Smooth muscle cell (in vitro differentiated cells): Measurements from ENCODE around the gene CHST15. TPM values are rescaled to one million over a fixed set of nuclear protein-coding genes. Genes with fewer than 3 reads are reported as not detected.

Experiments used
- DNase-seq: peaks from one replicate; lab custom pipeline; 2025; ENCODE audit not compliant: unreplicated experiment; lab: John Stamatoyannopoulos, UW
- H2AFZ ChIP-seq: fragments of 200-600 bp; sonication (generic); 2 replicates; pipeline ENCODE4 v1.6.0; 2016; ENCODE audit warnings: antibody characterized with exemption, low read depth, mild to moderate bottlenecking
- H3F3A ChIP-seq: fragments of 200-600 bp; sonication (generic); 2 replicates; pipeline ENCODE4 v1.6.0; 2017; ENCODE audit warnings: antibody characterized with exemption, low read depth
- H3K27ac ChIP-seq: fragments of 200-600 bp; sonication (generic); 2 replicates; pipeline ENCODE4 v1.5.1; 2016; ENCODE audit warnings: low read depth, mild to moderate bottlenecking
- H3K27me3 ChIP-seq: fragments of 200-600 bp; sonication (generic); 2 replicates; pipeline ENCODE4 v1.6.1; 2016; ENCODE audit warnings: low read depth, mild to moderate bottlenecking
- H3K36me3 ChIP-seq: fragments of 200-600 bp; sonication (generic); 2 replicates; pipeline ENCODE4 v1.5.1; 2016; ENCODE audit warnings: low read depth
- H3K4me1 ChIP-seq: fragments of 200-600 bp; sonication (generic); 2 replicates; pipeline ENCODE4 v1.5.1; 2016; ENCODE audit warnings: low read depth
- H3K4me2 ChIP-seq: fragments of 200-600 bp; sonication (generic); 2 replicates; pipeline ENCODE4 v1.6.0; 2016; ENCODE audit warnings: mild to moderate bottlenecking
- H3K4me3 ChIP-seq: fragments of 200-600 bp; sonication (generic); 2 replicates; pipeline ENCODE4 v1.5.1; 2016; ENCODE audit warnings: mild to moderate bottlenecking
- H3K79me2 ChIP-seq: fragments of 200-600 bp; sonication (generic); 2 replicates; pipeline ENCODE4 v1.6.0; 2016; ENCODE audit warnings: low read depth, mild to moderate bottlenecking
- H3K9ac ChIP-seq: fragments of 200-600 bp; sonication (generic); 2 replicates; pipeline ENCODE4 v1.6.0; 2016; ENCODE audit warnings: low read depth
- H3K9me3 ChIP-seq: fragments of 200-600 bp; sonication (generic); replicated peaks from 2 replicates; pipeline ENCODE4 v1.5.1; 2016; ENCODE audit warnings: low read depth
- H4K20me1 ChIP-seq: fragments of 200-600 bp; sonication (generic); 2 replicates; pipeline ENCODE4 v1.6.0; 2016; ENCODE audit warnings: low read depth
- WGBS: methylation state at CpG from one replicate; pipeline ENCODE4 v1.1.7; 2016; ENCODE audit warnings: low lambda C conversion rate; 5-methylcytosine and 5-hydroxymethylcytosine counted together
- polyA plus RNA-seq: library from polyadenylated mRNA; unstranded; fragments of >200 nt; fragmentation: Nextera tagmentation; extraction: Ambion mirVana; gene quantifications from 2 replicates; pipeline ENCODE4 v1.2.1, GENCODE V29; 2016
- total RNA-seq: library from RNA; depleted of rRNA; stranded (reverse); fragments of >200 nt; gene quantifications from 2 replicates; pipeline ENCODE4 v1.2.3, GENCODE V29; 2014
- TF ChIP-seq, protein P1 (sequence below): fragments of 200-600 bp; sonication (generic); IDR thresholded peaks from 2 replicates; pipeline ENCODE4 v1.5.1; 2017; ENCODE audit warnings: borderline replicate concordance, mild to moderate bottlenecking, antibody characterized with exemption; ENCODE audit not compliant: insufficient read depth, poor library complexity, severe bottlenecking

CHST15 gene
- total and polyA plus RNA-seq, 2 experiments from 2014 or later = 14.1 to 20.4 TPM

DNA sequence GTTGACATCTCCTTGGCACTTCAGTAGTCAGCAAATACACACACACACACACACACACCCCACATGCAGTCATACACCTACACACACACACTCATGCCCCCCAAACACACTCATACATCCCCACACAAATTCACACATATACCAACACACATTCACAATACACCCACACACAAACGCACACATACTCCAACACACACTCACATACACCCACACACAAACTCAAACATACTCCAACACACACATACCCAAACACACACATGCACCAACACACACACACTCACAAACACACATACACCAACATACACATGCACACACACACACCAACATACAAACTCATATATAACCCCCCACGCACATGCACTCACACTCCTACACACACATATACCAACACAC lies 31.4 kb upstream of the CHST15 start:
- H3K4me3 ChIP-seq = no peak overlapping the region
- no peak overlapping the region for H2AFZ ChIP-seq
- H3K9me3 ChIP-seq = no peaks in the 10 kb centered on the region
- no peak overlapping the region for H3K27ac ChIP-seq
- 100% methylated on average over 2 of the region's 2 CpGs for WGBS
- no peaks in the 10 kb centered on the region for H3K27me3 ChIP-seq
- H3K79me2 ChIP-seq = no peaks in the 10 kb centered on the region
- TF ChIP-seq, protein P1, sequence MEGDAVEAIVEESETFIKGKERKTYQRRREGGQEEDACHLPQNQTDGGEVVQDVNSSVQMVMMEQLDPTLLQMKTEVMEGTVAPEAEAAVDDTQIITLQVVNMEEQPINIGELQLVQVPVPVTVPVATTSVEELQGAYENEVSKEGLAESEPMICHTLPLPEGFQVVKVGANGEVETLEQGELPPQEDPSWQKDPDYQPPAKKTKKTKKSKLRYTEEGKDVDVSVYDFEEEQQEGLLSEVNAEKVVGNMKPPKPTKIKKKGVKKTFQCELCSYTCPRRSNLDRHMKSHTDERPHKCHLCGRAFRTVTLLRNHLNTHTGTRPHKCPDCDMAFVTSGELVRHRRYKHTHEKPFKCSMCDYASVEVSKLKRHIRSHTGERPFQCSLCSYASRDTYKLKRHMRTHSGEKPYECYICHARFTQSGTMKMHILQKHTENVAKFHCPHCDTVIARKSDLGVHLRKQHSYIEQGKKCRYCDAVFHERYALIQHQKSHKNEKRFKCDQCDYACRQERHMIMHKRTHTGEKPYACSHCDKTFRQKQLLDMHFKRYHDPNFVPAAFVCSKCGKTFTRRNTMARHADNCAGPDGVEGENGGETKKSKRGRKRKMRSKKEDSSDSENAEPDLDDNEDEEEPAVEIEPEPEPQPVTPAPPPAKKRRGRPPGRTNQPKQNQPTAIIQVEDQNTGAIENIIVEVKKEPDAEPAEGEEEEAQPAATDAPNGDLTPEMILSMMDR = no peak
- no peaks in the 10 kb centered on the region for H3K36me3 ChIP-seq
- no peak overlapping the region for H3K4me2 ChIP-seq
- no peaks in the 10 kb centered on the region for H4K20me1 ChIP-seq
- H3F3A ChIP-seq = no peaks in the 10 kb centered on the region
- no peak for DNase-seq
- no peak overlapping the region for H3K9ac ChIP-seq
- no peaks in the 10 kb centered on the region for H3K4me1 ChIP-seq

DNA sequence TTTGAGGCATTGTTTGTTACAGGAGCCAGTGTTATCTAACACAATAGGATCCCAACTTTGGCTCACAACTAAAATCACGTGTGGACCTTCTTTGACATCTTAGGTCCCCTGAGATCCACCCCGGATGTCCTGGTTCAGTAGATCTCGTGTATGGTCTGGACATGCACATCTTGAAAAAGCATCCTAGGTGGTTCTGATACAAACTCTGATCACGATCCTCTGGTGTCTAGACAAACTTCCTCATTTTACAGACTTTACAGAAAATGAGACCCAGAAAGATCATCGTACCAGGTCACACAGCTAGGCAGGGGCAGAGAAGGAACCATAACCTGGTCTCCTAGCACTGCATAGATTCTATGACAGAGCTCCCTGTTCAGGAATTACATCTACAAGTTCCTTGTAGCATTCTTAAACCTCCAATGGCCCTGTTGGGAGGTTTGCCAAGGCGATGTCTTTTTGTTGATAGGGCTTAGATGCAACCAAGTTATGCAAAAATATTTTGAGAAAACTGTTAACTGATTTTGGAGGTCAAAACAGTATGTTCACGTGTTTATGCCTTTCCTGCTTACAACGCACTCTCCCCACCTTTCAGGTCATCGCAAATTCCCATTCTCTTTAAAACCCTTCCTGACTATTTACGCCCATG lies 30.8 kb upstream of the CHST15 start:
- WGBS = 85% methylated on average over 10 of the region's 10 CpGs
- no peak overlapping the region for H3K4me3 ChIP-seq

DNA sequence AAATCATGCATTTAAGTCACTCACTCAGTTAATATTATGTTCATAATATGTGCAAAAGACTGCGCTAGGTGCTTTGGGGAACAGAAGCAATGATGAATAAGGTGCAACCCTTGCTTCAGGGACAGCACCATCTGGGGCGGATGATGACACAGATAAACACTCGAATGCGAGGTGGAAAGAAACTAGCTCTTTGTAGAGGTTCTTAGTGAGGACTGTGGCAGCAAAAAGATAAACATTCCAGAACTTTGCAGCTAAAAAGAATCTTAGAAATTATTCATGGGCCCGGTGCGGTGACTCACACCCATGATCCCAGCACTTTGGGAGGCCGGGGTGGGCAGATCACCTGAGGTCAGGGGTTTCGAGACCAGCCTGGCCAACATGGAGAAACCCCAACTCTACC lies 29.8 kb upstream of the CHST15 start:
- H3F3A ChIP-seq = no peaks in the 10 kb centered on the region
- H3K79me2 ChIP-seq = no peaks in the 10 kb centered on the region
- no peak overlapping the region for H3K4me3 ChIP-seq
- H3K9ac ChIP-seq = no peak overlapping the region
- WGBS = 60% methylated on average over 8 of the region's 8 CpGs
- no peak for DNase-seq
- H3K27me3 ChIP-seq = no peaks in the 10 kb centered on the region
- H3K27ac ChIP-seq = no peak overlapping the region
- no peaks in the 10 kb centered on the region for H4K20me1 ChIP-seq
- TF ChIP-seq, protein P1 = no peak
- no peaks in the 10 kb centered on the region for H3K9me3 ChIP-seq
- H3K4me2 ChIP-seq = no peak overlapping the region
- H3K36me3 ChIP-seq = no peaks in the 10 kb centered on the region
- H3K4me1 ChIP-seq = no peaks in the 10 kb centered on the region
- no peak overlapping the region for H2AFZ ChIP-seq

More for the DNA sequence above, 30.8 kb upstream of the CHST15 start:
- no peaks in the 10 kb centered on the region for H3K79me2 ChIP-seq
- H3F3A ChIP-seq = no peaks in the 10 kb centered on the region
- H3K9me3 ChIP-seq = no peaks in the 10 kb centered on the region
- H3K36me3 ChIP-seq = no peaks in the 10 kb centered on the region
- H3K4me2 ChIP-seq = no peak overlapping the region
- no peaks in the 10 kb centered on the region for H3K27me3 ChIP-seq
- TF ChIP-seq, protein P1 = no peak
- H2AFZ ChIP-seq = no peak overlapping the region
- H3K27ac ChIP-seq = no peak overlapping the region
- no peaks in the 10 kb centered on the region for H3K4me1 ChIP-seq
- DNase-seq = no peak
- H3K9ac ChIP-seq = no peak overlapping the region
- H4K20me1 ChIP-seq = no peaks in the 10 kb centered on the region

DNA sequence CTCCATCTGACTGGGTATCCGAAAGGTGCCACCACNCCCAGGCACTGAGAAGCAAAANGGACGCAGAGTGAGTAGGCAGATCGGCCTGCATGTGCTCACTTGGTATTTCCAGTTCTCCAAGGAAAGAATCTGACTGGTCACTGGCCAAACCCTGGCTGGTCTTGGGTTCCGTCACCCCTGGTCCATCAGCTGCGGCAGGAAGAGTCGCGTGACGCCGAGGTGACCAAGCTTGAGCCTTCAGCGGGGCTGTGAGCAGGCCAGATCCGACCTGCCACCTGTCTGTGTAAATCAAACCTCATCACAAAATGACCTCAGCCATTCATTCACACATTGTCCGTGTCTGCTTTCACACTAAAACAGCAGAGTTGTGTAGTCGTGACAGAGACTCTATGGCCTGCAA lies 28.8 kb upstream of the CHST15 start:
- H3K79me2 ChIP-seq = no peaks in the 10 kb centered on the region
- no peak overlapping the region for H2AFZ ChIP-seq
- no peak overlapping the region for H3K27ac ChIP-seq
- H4K20me1 ChIP-seq = no peaks in the 10 kb centered on the region
- H3K36me3 ChIP-seq = no peaks in the 10 kb centered on the region
- H3K9me3 ChIP-seq = no peaks in the 10 kb centered on the region
- H3K27me3 ChIP-seq = no peaks in the 10 kb centered on the region
- H3K9ac ChIP-seq = no peak overlapping the region
- no peak for DNase-seq
- TF ChIP-seq, protein P1 = no peak
- H3K4me1 ChIP-seq = no peaks in the 10 kb centered on the region
- H3F3A ChIP-seq = no peaks in the 10 kb centered on the region
- no peak overlapping the region for H3K4me3 ChIP-seq
- WGBS = 94% methylated on average over 12 of the region's 13 CpGs
- H3K4me2 ChIP-seq = no peak overlapping the region
